ENCODE measurements around the gene SLC2A10.

The SLC2A10 gene

DNA sequence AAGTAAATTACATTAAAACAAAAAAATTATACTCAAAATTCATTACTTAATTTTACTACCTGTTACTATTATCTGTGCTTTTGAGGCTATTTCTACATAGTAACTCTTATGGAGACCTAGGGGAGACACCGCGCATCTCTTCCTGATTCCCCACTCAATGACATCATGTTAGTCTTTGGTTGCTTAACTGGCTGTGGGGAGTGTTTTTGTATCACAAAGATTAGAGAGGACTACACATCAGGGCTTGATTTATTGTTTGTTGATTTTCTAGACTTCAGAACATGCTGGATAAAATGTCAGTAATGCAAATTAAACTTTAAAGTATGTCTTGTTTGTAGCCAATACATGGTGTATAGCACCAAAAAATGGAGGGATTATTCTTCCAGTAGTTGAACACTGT, 26.0 kb downstream of the SLC2A10 start:
- DNase-seq (ENCODE audit: low read depth in 2 of 2): no peak

DNA sequence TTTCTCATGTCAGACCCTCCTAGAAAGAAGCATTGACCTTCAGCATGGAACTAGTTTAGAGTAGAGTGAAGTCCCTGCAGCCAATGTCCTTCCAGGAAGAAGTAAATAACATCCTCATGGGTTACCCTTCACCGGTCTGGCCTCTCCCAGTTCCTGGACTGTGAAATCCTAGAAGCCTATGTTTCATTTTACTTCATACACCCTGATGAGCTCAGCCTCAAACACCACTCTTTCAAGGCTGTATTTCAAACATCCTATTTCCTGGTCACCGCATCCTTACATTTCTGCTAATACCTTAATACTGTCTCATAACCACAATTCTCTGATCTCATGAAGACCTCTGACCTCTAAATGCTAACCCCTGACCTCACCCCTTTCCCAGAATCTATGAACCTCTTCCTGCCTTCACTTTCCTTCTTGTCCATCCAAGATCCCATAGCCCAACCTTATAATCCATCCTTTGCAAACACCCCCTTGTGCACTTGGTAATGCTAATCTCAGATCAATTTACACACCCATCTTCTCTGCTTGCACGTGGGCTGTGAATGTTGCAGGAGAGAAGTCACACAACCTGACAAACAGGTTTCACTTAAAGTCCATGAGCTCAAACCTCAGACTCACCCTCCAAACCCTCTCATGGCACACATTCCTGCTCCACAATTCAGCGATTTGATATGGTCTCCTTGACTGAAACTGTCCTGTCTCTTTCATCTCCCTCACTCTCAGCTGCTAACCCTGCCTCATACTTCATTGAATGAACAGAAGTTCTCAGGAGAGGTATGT, 30.2 kb downstream of the SLC2A10 start:
- DNase-seq (ENCODE audit: low read depth in 2 of 2): no peak

DNA sequence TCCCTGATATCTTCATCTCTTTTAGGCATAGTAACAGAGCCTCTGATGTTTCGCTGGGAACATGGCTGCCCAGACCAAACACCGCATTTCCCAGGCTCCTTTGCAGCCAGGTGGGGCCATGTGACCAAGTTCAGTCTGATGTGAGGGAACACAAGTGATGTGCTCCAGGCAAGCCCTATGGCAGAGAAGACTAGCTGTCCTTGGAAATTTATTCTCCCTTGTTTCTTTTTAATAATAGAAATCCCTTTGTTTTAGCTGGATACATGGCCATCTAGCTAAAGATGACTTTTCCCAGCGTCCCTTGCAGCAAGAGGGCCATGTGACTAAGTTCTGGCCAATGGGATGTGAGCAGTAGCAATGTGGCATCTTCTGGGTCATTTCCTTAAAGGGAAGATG, 30.8 kb downstream of the SLC2A10 start:
- DNase-seq (ENCODE audit: low read depth in 2 of 2): no peak

DNA sequence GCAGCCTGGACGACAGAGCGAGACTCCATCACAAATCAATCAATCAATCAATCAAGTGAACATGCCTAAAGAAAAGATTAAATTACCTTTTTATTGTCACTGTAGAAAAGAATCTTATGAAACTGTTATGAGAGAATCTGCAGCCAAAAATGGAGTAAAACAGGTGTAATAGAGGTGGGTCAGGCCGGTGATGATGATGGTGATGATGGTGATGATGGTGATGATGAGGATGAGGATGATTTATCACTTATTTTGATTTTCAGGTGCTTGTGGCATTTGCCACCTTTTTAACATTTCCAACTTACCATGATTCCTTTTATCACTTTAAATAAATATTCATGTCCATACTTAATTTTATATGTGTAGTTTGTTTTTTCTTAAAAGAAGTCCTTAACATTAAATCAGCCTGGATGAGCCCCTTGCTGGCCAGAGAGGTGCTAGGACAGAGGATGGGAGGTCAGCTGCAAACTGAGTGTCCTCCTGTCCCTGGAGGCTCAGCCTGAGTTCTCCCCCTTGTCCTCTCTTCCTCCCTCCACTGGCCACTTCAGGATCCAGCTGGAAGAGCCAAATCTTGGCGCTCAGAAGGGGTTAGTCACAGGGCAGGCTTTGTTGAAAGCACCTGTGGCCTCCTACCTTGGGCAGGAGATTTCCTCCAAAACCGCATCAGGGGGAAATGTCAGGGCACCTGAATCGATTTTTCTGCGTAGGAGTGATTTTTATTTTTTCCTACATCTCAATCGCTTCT, 32.6 kb downstream of the SLC2A10 start:
- no peak for DNase-seq (ENCODE audit: low read depth in 2 of 2)

DNA sequence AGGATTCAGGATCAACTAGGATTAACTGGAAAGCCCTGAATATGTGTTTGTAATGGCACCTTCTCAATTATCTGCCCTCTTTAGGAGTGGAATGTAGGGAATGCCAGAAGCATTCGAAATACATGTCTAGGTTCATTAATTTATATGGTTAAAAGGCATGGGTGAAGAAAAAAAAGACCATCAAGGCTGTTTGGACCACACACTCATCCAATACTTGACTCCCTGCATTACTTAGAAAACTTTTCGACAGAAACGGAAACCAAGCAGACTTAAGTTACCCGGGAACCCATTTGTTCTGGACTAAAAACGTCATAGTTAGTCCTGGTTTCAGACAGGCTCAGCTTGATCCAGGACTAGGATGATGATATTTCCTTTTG, 33.2 kb downstream of the SLC2A10 start:
- DNase-seq (ENCODE audit: low read depth in 2 of 2): no peak

DNA sequence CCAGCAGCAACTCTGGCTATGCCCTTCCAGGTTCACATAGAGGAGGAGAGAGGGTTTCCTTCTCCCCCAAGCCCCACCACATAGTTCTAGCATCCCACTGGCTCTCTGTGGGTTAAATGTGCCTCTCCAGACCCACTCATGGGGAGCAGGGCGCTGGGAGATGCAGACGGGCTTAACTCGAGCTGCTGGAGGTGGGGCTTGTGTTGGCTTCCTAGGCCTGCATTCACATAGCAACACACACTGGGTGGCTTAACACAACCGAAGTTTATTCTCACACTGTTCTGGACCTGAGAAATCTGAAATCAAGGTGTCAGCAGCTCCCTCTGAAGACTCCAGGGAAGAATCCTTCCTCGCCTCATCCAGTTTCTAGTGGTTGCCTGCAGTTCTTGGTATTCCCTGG, 33.6 kb downstream of the SLC2A10 start:
- DNase-seq (ENCODE audit: low read depth in 2 of 2): no peak

DNA sequence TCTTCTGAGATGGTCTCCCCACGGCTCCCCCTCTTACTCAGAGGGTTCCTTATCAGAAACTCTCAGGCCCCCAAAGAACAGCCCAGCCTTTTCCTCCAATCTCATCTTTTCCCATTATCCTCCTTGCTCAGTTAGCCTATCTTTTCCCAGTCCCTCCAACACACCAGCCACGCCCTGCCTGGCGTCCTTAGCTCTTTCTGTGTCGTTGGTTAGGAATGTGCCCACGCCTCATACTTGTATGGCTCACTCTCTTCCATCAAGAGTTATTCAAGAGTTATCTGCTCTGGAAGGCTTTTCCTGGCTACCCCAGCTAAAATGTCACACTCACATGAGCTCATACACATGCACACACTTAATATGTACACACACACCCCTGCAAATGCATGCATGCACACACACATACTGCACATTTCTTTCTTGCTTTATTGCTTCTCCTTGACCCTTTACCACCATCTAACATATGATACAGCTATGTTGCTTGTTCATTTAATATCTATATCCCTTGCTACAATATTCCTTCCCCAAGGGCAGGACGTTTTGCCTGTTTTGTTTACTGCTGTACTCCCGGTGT, 37.6 kb downstream of the SLC2A10 start:
- DNase-seq (ENCODE audit: low read depth in 2 of 2): no peak

DNA sequence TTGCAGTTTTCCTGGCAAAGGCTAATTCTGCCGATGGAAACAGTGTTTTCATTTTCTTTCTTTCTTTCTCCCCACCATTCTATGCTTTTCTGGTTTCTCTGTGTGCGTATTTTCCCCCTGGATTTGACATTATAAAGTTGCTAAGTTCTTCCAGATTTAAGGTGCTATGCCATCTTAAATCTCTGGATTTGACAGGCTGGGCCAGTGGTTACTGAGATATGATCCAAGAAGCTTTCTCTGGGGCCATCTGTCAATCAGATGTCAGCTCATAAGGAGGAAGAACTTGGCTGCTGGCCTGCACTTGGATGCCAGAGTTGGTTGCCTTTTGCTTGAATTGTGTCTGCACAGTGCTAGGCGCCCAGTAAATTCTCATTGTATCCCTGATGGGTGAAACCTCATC, 39.7 kb downstream of the SLC2A10 start:
- DNase-seq (ENCODE audit: low read depth in 2 of 2): no peak

DNA sequence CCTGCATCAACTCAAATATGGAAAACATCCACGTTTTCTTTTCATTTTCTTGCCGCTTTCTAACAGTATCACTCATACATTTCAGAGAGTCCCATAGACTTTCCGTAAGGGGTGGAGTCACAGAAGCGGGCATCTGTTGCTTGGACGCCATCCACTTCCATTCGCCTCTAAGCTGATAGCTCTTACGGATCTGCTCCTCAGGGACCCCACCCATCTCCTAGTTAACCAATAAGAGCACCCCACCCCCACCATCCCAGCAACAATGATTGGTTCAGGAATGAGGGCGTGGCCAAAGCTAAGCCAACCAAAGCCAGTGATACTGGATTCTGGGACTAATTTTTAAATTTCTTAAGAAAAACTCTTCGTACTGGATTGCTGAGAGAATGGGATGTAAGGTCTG, 42.4 kb downstream of the SLC2A10 start:
- DNase-seq (ENCODE audit: low read depth in 2 of 2): no peak

DNA sequence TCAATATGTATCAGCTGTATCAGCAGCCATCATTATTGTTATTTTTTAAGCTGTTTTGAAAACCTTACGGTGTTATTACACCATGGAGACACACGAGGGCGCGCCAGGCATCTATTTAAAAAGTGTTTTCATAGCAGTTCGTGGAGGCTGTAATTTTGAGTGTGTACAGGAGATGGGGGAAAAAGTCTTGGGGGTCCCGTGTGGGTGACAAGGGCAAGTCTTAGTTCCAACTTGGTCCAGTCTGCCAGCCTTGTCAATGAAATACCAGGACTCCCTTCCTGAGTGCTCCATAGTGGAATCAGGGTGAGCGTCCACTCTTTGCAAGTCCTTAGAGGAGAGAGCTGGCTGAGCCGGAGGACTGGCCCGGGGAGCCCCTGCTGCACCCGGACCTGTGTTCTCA, 43.3 kb downstream of the SLC2A10 start:
- DNase-seq (ENCODE audit: low read depth in 2 of 2): peak; percentile 5 to 41

DNA sequence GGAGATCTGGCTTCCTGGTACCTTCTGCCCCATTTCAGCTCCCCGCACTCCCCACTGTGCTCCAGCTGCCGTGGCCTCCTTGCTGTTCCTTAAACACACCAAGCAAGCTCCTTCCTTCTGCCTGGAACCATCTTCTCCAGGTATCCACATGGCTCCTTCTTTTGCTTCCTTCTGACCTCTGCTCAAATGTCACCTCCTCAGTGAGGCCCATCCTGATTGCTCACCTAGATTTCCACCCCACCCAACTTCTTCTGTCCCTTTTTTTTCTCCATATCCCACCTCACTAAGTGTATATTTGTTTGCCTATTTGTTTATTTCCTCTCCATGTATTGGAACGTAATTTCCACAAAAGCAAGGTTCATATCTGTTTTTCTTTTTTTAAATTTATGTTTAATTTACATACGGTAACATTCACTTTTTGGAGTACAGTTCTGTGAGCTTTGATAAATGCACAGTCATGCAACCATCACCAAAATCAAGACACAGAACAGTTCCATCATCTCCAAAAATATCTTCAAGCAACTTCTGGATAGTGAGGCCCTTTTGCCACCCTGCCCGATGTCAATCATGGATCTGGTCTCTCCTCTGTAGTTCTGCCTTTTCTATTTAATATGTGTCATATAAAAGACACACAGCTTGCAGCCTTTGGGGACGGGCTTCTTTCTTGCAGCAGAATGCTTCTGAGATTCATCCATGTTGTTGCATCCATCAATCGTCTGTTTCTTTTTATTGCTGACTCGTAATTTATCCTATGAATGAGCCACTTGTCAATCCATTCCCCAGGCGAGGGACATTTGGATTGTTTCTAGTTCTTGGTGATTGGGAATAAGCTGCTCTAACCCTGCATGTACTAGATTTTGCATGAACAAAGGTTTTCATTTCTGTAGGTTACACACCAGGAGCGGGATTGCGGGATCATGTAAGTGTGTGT, 46.3 kb downstream of the SLC2A10 start:
- DNase-seq (ENCODE audit: low read depth in 2 of 2): no peak

DNA sequence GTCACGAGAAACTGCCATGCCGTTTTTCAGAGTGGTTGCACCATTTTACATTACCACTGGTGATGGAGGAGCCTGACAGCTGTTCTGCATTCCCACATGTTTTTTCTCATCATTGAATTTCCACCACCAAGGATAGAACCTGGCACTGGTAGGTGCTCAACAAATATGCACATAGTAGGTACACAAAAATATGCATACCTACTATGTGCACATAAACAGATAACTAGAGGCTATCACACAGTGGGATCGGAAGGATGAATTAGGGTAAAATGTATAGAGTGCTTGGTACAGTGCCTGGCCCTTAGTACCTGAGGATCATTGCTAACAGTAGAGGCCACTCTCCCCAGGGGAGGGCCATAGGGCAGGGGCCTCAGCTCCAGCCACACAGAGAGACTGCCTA, 47.0 kb downstream of the SLC2A10 start:
- DNase-seq (ENCODE audit: low read depth in 2 of 2): no peak

DNA sequence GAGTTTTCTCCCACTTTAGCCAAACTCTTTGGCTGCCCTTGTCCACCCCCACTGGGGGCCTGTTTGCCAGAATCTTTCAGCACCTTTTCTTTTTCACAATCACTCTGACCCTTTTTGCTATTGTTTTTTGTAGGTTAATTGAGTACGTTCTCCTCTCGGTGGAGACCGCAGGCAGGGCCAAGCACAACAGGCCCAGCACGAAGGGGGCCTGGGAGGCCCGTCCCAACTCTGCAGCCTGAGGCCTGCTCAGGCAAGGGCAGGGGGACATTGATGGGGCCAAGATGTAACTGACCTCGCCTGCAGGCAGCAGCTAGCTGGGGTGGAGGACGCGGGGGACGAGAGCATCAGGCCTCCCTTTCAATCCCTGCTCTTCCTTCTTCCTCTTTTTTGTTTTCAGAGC, 47.7 kb downstream of the SLC2A10 start:
- no peak for DNase-seq (ENCODE audit: low read depth in 2 of 2)

DNA sequence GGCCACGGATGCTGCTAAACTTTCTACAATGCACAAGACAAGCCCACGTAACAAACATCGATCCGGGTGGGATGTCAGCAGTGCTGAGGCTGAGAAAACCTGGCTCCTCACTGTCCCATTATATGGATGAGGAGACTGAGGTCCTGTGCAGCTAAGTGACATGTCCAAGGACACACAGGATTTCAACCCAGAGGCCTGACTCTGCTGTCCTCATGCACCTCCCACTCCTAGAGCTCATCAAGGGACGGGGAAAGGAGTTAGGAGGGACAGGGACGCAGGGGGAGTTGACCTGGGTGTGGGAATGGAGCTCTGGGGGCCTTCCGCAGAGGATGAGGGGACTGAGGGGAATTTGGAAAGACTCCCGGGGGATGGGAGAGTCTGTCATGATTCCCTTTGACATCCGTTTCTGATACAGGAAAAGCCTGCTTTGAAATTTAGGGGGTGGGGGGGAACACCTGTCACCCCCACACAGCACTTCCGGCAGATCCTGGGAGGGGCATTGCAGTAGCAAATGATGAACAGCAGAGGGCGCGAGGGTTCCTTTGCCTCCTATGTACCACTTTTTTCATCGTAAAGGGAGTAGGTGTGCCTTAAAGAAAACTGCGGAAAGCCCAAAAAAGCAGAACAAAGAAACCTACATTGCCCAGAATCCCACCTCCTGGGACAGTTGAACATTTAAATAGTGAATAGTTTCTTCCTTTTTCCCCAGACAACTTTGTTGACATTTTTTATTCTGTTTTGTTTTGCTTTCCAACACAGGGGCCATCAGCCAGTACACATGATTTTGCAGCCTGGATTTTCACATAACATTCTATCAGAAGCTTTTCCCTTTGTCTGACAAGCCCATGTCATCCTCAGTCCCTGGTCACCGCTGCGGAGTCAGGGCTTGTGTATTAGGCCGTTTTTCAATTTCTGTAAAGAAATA, 48.6 kb downstream of the SLC2A10 start:
- DNase-seq (ENCODE audit: low read depth in 2 of 2): peak; percentile 15 to 47

DNA sequence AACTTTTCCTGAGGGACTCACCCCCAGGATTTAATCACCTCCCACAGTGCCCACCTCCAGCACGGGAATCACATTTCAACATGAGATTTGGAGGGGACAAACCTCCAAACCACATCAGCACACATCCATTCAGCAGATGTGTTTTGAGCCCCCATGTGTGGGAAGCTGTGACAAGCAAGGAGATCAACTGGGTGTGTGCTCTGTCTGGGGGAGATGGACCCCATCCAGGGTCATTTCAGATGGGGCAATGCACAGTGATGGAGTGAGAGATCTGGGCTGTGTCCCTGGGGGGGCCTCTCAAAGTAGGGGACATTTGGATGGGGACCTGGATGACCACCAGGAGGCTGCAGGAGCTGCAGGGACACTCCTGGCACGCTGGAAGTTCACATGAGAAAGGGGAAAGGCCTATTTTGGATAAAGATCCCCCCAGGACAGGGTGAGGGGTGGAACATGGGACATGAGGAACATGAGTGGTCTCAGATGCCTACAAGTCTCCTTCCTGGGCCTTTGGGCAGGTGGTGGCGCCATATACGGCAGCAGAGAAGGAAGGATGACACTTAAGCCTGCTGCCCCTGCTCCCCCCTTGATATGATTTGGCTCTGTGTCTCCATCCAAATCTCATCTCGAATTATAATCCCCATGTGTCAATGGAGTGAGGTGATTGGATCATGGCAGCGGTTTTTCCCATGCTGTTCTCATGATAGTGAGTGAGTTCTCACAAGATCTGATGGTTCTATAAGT, 49.6 kb downstream of the SLC2A10 start:
- DNase-seq (ENCODE audit: low read depth in 2 of 2): no peak

DNA sequence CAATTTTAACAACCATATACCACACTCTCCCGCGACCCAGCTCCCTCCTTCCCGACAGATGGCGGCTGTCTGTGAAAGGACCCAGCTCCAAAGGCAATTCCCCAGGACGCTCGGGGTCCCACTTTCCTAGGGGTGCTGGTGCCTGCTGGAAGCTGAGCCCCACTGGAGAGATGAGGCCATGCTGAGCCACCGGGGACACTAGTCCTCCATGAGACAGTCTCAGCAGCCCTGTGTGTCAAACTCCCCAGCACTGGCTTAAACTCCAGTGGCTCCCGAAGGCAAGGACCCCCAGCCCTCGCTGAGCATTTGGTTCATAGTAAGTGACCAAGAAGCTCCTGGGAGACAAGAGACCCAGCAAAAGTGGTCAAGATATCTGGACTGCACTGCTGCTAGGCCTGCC, 52.1 kb downstream of the SLC2A10 start:
- no peak for DNase-seq (ENCODE audit: low read depth in 2 of 2)

DNA sequence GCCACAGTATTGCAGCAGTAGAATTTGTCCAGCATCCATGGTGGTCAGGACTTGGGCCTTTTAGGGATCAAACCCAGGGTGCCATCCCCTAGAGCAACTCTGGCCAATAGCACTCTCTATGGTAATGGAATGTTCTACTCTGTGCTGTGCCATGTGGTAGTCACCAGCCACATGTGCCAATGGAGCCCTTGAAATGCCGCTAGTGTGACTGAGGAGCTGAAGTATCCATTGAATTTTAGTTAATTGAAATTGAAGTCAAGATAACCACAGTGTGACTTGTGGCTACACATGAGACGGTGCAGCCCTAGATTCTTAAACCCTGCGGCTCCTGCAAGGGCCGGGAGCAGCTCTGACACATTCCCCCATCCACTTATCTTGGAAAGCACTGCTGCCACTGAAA, 54.6 kb downstream of the SLC2A10 start:
- no peak for DNase-seq (ENCODE audit: low read depth in 2 of 2)

DNA sequence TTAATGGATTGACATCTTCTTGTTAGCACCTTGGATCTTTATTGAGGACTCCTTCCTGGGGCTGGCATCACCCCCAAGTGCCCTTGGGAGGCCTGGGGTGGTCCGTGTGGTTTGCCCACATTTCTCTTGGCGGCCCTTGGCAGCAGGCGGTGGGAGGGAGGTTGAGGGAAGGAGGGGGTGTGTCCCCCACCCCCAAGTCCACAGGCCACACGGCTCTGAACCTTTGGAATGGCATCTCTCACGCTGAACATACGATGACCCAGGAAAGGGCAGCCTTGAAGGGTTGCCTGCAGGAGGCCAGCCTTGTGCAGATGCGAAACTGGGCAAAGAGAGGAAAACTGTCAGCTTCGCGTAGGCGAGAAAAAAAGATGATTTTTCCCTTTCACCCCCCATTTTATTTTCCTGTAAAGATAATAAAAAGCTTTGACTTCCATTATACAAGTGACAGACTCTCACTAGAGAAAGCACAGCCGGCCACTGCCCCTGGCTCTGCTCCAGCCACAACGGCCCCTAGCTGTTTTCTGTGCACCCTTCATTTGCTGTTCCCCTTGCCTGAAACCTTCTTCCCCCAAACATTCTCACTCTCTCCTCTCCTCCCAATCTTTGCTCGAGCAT, 56.2 kb downstream of the SLC2A10 start:
- DNase-seq (ENCODE audit: low read depth in 2 of 2): no peak

DNA sequence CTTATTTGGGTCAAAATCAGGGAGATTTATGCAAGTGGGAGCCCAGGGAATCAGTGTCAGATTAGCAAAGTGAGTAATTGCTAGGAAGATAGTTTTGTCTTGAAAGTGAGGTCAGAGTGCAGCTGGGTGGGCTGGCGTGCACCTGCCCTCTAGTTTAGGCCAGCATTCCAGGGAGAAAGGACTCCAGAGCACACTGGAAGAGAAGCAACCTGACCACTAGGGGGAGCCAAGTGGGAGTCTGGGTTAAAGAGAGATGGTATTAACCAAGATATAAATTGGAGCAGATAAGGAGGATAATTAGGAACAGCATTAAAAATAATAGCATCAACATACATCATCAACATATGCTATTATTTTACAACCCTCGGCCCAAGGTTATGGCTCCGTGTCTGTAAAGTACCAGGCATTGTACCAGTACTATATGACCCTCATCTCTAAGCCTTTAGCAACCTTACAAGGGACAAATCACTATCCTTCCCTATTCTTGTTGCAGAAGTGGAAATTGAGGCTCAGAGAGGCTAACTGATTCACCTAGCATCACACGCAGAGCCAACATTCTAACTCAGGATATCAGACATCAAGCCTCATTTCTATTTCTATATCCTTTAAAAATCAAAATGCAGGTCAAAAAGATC, 57.8 kb downstream of the SLC2A10 start:
- peak in 1 of 2 experiments; percentile 3 for DNase-seq (ENCODE audit: low read depth in 2 of 2)

All from stimulated activated CD4-positive, alpha-beta T cell treated with anti-CD3 and anti-CD28 coated beads, Interleukin-12 subunit alpha, Interleukin-12 subunit beta, amount 100 ng/mL, for 24 hours (primary cell).